Measurements from ENCODE around the gene TSHZ2.
"Not testable (repeated sequence)": the region's sequence is repeated elsewhere in the genome, so short reads cannot be mapped to it uniquely, and the experiment has no call there.

The TSHZ2 gene

GRCh38 chr20:52998268-52998667, 26.1 kb downstream of the TSHZ2 start:
- DNase-seq = no peak

GRCh38 chr20:52999040-52999439, 26.9 kb downstream of the TSHZ2 start:
- DNase-seq = no peak

- peak; percentile 34 to 35 for DNase-seq
These were observed 29.5 kb downstream of the TSHZ2 start for GRCh38 chr20:53001498-53002301.

- no peak for DNase-seq
These were observed 30.6 kb downstream of the TSHZ2 start for GRCh38 chr20:53002786-53003185.

- DNase-seq = no peak
These were observed 31.4 kb downstream of the TSHZ2 start for GRCh38 chr20:53003420-53004154.

- DNase-seq = no peak
These were observed 32.2 kb downstream of the TSHZ2 start for GRCh38 chr20:53004267-53004813.

GRCh38 chr20:53009979-53010735, 38.0 kb downstream of the TSHZ2 start:
- DNase-seq = no peak

- DNase-seq = no peak
These were observed 39.5 kb downstream of the TSHZ2 start for GRCh38 chr20:53011640-53012039.

- no peak for DNase-seq
These were observed 41.0 kb downstream of the TSHZ2 start for GRCh38 chr20:53013183-53013582.

GRCh38 chr20:53013847-53014246, 41.7 kb downstream of the TSHZ2 start:
- DNase-seq = no peak

- no peak for DNase-seq
These were observed 43.9 kb downstream of the TSHZ2 start for GRCh38 chr20:53016071-53016470.

GRCh38 chr20:53016534-53017042, 44.4 kb downstream of the TSHZ2 start:
- no peak for DNase-seq

GRCh38 chr20:53017206-53017605, 45.0 kb downstream of the TSHZ2 start:
- DNase-seq = no peak

GRCh38 chr20:53019464-53019863, 47.3 kb downstream of the TSHZ2 start:
- DNase-seq = no peak

GRCh38 chr20:53020376-53020775, 48.2 kb downstream of the TSHZ2 start:
- no peak for DNase-seq

- no peak for DNase-seq
These were observed 48.7 kb downstream of the TSHZ2 start for GRCh38 chr20:53020834-53021233.

- DNase-seq = no peak
These were observed 49.8 kb downstream of the TSHZ2 start for GRCh38 chr20:53021934-53022333.

GRCh38 chr20:53023732-53024520, 51.8 kb downstream of the TSHZ2 start:
- no peak for DNase-seq

- not testable (repeated sequence) for DNase-seq
These were observed 52.5 kb downstream of the TSHZ2 start for GRCh38 chr20:53024653-53025052.

GRCh38 chr20:53027089-53027488, 54.9 kb downstream of the TSHZ2 start:
- DNase-seq = no peak

- DNase-seq = peak; percentile 42 to 50
These were observed 56.3 kb downstream of the TSHZ2 start for GRCh38 chr20:53028337-53029007.

GRCh38 chr20:53030061-53030460, 57.9 kb downstream of the TSHZ2 start:
- no peak for DNase-seq
